Measurements from ENCODE around the gene AKAP13.

GRCh38 chr15:85424154-85424553 lies 43.8 kb downstream of the AKAP13 start:
- TF ChIP-seq, protein P1, sequence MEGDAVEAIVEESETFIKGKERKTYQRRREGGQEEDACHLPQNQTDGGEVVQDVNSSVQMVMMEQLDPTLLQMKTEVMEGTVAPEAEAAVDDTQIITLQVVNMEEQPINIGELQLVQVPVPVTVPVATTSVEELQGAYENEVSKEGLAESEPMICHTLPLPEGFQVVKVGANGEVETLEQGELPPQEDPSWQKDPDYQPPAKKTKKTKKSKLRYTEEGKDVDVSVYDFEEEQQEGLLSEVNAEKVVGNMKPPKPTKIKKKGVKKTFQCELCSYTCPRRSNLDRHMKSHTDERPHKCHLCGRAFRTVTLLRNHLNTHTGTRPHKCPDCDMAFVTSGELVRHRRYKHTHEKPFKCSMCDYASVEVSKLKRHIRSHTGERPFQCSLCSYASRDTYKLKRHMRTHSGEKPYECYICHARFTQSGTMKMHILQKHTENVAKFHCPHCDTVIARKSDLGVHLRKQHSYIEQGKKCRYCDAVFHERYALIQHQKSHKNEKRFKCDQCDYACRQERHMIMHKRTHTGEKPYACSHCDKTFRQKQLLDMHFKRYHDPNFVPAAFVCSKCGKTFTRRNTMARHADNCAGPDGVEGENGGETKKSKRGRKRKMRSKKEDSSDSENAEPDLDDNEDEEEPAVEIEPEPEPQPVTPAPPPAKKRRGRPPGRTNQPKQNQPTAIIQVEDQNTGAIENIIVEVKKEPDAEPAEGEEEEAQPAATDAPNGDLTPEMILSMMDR (IDR thresholded peaks at IDR 0.05): no peak
- no peak for TF ChIP-seq POLR2A (IDR thresholded peaks at IDR 0.05)

All from esophagus squamous epithelium (tissue), 4 donors.